HG03520 (cell line): ENCODE measurements around the gene OGG1.
"Not testable (repeated sequence)": the region's sequence is repeated elsewhere in the genome, so short reads cannot be mapped to it uniquely, and the experiment has no call there.

ENCODE experiments used
- ATAC-seq: cut with Tn5 transposase; IDR thresholded peaks from one replicate; pipeline ENCODE4 v1.9.1; 2021; ENCODE audit warnings: mild to moderate bottlenecking, moderate library complexity; ENCODE audit not compliant: unreplicated experiment

OGG1 gene

DNA sequence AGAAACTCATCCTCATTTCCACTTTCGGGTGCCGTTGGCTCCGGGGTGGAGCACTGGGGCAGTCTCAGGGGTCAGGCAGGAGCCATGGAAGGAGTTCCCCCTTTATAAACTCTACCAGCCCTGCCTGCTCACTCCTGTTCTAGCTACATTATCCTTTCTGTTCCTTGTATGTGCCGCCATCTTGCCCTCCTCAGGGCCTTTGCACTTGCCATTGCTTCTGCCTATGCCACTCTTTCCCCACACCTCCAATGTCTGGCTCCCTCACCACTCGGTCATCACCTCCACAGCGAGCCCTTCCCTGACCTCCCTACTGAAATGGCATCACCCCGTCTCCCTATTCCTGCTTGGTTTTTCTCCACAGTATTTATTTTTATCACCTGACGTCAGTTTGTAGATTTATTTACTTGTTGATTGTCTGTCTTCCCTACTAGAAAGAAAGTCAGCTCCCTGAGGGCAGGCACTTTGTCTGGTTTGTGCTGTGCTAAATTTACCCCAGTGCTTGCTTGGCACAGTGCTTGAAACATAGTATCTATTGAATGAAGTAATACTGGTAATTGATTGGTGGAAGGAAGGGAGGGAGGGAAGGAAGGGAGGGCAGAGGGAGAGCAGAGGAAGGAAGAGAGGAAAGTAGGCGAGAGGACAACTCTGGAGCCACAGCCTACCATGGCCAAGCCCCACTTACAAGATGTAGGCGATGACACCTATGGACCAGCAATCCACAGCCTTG, 11.2 kb downstream of the OGG1 start:
- no peak for ATAC-seq

DNA sequence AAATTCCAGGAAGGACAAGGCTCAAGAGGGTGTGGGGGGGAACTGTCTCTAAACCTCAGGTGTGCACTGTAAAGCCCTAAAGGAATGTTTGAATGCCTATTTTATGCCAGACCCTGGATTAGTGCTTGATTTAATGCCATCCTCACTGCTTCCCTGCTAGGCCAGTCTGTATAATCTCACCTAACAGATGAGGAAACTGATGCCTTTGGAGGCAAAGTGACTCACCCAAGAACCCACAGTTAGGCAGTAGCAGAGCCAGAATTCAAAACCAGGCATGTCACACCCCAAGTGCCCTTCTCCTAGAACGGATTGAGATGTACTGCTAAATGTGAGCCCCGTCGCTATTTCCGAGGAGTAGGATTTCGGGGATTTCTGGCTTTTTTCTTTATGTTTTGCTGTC, 12.2 kb downstream of the OGG1 start:
- no peak for ATAC-seq

DNA sequence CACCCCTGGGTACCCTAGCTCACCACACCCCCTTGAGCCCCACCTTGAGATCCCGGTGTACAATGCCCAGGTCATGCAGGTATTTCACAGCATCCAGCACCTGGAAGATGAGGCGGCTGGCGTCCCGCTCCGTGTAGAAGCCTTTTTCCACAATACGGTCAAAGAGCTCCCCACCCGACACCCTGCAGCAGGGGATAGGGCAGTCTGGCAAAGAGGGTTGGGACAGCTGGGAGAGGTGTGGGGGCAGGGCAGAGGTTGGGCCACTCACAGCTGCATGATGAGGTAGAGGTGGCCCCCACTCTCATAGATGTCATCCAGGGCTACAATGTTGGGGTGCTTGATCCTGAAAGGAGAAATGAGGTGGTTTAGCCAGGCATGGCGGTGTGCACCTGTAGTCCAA, 13.1 kb downstream of the OGG1 start:
- no peak for ATAC-seq

DNA sequence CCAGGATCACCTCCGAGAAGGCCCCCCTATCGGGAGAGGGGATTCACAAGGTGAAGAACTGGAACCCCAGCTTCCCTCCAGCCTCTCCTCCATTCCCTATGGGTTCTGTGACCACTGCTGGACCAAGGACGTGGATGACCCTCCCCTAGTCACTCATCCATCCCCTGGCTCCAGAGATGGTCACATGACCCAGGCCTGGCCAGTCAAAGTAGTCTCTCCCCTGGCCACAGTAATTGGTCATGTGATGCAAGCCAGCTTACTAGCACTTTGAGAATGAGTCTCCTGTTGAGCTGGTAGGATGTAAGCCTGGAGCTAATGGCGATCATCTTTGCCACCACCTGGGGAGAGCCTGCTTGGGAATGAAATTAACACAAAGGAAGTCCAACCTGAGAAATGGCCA, 16.1 kb downstream of the OGG1 start:
- no peak for ATAC-seq

DNA sequence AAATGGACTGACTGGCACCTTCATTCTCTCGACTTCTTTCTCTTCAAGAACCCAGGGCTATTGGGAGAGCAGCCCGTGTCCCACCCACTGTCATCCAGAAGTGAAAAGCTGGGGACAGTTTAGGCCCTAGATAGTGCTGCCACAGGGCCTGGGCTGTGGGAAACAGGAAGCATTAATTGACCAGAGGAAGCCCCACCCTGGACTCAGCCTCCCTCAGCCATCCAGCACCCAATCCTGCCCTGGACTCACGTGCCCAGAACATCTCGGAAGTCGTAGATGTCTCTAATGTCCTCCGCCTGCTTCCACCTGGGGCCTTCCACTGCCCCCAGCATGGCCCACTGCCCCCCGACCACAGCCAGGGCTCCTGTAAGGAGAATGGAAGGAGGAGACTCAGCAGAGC, 17.7 kb downstream of the OGG1 start:
- no peak for ATAC-seq

DNA sequence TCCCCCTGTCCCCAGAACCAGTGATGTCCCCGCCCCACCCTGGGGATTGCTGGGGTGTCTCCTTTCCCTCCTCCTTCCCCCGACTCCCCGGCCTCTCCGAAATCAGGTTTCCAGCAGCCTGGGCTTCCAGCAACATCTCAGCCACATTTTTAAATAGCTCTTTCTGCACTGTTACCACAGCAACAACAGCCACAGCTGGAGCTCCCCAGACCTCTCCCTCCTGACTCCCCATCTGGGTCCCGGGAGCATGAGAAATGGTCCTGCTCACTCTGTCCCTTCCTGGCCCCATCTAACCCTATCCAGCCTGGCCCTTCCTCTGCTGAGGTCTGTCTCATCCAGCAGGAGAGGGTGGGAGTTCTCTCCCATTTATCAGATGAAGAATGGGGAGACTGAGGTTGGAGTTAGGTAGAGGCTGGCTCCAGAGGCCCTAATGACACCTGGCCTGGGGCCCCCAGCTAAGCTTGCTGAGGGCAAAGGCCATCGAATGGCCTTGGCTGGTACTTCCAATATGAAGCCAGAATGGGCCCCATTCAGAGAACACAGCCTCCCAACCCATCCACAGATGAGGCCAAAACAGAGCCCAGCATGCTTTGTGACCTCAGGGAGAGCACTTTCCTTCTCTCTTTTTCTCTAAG, 18.5 kb downstream of the OGG1 start:
- ATAC-seq, result no peak

DNA sequence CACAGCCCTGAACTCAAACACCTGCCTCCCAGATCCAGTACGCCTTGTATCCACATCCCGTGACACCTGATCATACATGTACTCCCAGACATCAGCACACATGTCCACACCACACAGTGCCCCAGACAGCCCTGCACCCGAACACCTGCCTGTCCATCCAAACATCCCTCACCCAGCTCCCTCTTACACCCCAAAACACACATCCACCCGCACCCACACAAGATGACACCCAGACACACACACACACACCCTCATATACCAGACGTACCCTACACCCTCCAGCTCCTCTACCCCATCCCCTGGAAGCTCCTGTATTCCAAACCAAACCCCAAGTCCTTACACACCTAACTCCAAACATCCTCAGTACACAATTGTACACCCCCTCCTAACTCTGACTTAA, 19.3 kb downstream of the OGG1 start:
- no peak for ATAC-seq

DNA sequence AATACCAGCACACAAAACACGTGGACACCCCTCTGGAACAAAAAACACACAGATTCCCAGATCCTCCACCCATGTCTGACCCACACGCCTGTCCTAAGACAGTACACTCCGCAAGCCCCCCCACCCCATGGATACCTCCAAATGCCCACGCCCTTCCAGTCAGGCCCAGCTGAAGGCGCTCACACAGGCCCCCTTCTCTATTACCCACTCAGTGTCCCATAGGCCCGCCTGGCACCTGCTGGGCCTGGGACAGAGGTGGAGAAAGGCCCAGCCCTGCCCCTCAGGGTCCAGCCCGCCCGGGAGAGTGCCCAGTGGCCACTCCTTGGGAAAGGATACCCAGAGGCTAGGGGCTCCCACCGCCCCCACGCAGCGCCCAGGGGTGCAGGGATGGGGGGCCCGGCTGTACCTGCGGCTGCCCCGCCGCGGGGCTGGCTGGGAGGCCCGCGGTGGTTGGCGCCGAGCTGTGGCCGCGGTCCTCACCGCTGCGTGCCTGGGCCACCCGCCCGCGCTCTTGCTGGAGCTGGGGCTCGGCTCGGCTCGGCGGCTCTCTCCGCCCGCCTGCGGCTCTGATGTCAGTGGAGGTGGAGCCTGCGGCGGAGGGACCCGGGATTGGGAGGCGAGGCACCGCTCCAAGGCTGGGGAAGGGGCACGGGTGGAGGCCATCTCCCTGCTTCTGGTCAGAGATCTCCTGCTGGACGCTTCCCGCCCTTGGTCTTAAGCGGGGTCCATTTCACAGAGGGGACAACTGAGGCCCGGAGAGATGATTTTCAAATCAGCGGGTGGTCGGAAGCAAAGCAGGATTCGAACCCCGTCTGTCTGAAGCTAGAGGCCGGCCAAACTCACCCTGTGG, 19.9 kb downstream of the OGG1 start, which contains the start of gene CAMK1:
TSS of gene CAMK1 (minus strand) at position 522 of the 850 bp plus-strand sequence. CDS start 2,198 bp downstream, outside the sequence.
- ATAC-seq, result peak; percentile 79

DNA sequence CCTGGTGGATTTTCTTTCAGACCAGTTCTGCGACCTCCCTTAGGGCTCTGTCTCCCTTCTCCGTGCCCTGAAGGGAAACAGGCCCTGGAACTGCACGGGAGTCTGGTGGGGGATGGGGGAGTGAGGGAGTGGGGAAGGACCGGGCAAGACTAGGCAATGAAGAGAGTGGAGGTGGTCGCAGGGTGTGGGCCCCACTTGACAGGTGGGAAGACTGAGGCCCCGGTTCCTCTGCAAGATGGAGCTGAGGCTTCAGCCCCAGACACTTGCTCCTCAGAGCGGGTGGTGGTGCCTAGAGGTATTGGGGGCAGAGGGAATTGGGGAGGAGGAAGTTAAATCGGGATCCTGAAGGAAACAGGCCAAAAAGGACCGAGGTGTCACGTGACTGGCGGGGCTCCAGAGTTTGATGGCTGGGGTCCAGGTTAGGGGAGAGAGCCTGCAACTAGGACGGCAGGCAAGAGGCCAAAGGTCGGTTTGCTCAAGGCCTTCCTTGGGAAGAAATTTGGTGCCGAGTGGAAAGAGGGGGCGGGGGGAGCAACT, 20.6 kb downstream of the OGG1 start:
- no peak for ATAC-seq

DNA sequence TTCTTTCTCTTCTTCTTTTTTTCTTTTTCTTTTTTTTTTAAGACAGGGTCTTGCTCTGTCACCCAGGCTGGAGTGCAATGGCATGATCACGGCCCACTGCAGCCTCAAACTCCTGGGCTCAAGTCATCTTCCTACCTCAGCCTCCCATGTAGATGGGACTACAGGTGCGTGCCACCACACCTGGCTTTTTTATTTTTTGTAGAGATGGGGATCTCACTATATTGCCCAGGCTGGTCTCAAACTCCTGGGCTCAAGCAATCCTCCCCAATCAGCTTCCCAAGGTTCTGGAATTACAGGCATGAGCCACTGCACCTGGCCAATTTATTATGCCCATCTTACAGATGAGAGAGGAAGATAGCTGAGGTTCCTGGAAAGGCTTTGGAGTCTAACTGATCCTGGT, 21.3 kb downstream of the OGG1 start:
- ATAC-seq, result not testable (repeated sequence)

DNA sequence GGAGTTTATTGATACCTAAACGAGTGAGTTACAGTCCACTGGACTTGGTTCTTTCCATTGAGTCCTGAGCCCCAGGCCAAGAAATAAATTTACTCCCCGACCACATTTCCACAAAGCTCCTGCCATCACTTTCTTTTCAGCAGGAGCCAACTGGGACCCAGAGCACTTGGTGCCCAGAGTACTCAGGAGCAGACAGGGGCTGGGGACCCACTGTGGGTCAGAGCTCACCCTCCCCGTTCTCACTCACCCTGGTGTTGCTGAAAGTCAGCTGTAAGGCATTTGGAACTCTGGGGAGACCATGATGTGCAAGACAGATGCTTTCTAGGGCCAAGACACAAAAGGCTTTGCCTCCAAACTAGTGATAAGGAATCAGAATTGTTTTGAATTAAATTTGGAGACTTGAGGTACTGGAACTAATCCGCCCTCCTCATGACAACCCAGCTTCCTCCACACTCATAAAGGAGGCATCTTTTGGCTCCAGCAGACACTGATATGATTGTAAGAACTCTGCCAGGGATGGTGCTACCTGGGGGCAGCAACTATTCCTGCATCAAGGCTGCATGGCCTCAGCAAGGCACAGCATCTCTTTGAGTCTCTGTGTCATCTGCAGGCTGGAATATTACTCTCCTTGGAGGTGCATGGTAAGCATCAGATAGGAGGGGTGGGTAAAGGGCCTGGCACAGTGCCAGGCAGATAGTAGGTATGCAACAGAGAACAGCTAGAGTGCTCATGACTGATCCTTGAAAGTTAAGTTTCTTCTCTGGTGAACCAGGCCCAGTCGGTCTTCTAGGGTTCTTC, 27.3 kb downstream of the OGG1 start:
- ATAC-seq, result no peak

DNA sequence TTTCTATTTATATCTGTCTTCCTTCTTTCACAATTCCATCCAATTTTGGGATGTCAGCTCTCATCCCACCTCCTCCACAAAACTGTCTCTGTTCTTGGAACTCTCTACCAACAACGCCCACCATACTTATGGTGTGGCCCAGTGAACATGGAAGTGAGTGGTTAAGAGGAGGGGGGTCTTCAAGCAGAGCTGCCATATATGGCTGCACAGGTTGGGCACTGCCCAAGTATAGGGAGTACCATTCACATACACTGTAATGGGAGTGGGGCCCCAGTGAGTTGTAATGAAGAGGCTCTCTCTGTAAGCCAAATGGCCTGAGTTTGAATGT, 27.9 kb downstream of the OGG1 start:
- ATAC-seq, result no peak

DNA sequence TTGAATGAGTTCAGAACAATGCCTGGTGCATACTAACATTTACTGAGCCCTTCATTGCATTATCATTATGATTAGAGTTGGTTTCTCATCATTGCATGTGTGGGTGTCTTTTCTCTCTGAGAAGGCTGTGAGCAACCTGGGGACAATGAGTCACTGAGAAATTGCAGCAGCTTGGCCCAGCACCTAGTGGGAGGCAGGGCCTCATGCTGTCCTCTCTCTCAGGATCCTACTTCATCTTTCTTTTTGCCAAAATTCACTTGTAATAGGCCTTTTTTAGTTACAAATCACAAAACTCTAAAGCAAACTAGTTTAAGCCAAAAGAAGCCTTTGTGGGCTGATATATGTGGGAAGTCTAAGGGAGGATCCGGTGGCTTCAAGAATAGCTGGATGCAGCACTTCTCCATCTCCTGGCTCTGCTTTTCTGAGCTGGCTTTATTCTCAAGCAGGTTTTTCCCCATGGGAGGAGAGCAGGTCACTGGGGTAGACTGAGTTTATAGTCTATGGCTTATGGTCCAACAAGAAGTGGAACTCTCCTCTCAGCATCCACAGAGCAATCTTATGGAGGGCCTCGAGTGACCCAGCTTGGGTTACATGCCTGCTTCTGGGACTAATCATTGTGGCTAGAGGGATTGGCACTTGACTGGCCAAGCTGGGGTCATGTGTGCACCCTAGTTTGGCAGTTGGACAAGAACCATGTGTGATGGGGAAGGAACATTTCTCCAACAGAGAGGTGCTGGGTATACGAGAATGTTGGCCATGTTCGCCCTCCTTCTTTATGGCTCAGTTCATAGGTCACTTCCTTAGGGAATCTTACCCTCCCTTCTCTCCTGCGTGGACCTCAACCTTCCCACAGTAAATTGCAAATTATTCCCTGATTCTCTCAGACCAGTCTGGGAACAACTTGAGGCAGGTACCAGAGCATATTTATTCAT, 28.7 kb downstream of the OGG1 start:
- ATAC-seq, result no peak

DNA sequence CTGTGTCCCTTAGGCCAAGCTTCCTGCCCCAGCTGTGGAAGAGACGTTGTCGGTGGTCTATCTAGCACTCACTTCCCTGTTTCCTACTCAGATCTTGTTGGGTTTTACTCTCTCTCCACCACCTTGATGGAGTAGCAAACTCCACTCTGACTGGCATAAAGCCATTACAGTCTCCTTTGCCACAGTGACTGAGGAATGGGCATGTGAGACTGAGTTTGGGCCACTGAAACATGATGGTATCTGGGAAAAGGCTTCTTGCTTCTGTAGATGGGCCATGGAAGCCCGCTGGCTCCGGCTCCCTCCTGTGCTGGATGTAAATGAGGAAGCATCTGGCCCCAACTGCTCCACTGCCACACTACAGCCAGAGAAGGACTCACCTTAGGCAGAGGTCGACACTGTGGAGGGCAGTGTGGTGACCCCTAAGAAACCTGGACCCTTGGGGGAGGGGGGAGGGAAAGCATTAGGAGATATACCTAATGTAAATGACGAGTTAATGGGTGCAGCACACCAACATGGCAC, 29.4 kb downstream of the OGG1 start:
- no peak for ATAC-seq

DNA sequence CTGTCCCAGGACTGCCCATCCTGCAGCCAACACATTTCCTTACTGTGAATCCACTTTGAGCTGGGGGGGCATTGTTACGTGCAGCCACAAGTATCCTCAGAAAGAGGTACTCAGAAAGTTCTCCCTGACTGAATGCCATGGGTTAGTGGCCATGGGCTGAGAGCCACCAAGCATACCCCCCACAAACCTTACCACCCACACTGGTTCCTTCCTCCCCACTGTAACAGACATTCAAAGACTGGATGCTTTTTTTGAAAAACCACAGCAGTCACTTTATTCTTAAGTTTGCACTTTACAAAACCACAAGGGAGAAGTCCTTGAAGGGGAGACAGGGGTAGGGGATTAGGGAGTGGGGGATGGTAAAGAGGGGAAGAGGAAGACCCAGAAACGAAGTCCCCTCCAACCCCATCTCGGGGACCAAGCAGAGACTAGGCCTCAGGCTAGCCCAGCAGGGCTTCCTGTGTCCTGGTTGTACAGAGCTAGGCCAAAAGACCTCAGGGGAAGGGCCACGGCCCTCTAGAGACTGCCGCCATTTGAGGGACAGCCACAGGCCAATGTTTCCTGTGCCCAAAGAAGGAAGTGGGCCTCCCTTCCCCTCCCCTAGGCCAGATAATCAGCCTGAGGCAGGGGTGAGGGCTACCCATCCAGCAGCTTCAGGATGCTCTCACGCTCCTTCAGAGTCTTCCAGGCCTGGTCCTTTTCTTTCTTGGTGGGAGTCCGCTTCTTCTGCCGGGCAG, 30.1 kb downstream of the OGG1 start:
- peak; percentile 43 for ATAC-seq

DNA sequence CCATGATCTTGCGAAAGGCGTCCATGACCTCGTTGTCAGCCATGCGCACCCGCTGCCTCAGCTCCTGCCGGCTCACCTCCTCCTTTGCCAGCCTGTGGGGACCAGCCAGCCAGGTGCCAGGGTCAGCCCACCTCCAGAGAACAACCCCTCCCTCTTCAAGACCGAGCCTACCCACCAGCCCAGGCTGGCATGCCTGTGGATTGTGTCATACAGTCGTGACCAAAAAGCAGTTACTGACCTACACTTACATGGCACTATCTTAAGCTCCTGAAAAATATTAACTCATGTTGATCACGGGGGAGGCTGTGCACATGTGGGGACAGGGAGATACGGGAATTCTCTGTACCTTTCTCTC, 30.7 kb downstream of the OGG1 start:
- no peak for ATAC-seq

DNA sequence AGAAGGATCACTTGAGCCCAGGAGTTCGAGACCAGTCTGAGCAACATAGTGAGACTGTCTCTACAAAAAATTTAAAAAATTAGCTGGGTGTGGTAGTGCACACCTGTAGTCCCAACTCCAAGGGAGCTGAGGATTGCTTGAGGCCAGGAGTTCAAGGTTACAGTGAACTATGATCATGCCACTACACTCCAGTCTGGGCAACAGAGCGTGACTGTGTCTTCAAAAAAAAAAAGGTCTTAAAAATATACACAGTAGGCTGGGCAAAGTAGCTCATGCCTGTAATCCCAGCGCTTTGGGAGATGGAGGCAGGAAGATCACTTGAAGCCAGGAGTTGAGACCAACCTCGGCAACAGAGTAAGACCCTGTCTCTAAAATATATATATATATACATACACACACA, 31.2 kb downstream of the OGG1 start:
- ATAC-seq, result no peak

DNA sequence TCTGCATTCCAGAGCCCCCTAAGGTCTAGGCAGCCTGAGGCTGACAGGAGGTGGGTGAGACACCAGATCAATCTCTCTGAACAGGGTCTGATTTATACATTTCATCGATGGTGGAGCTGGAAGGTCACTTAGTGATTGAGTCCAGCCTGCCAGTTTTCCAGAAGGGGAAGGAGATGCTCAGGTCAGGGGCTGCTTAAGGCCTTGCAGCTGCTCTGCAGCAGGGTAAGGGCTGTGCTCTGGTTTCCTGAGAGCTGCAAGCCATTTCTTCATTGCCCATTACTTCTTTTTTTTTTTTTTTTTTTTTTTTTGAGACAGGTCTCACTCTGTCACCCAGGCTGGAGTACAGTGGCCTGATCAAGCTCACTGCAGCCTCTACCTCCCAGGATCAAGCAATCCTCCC, 31.8 kb downstream of the OGG1 start:
- ATAC-seq, result no peak
